ENCODE measurements around the gene FARS2. TPM values are rescaled to one million over a fixed set of nuclear protein-coding genes. Genes with fewer than 3 reads are reported as not detected.

Gene FARS2
- total and polyA plus RNA-seq, 4 experiments from 2014 or later = 15.6 to 48.4 (median 24.3) TPM

DNA sequence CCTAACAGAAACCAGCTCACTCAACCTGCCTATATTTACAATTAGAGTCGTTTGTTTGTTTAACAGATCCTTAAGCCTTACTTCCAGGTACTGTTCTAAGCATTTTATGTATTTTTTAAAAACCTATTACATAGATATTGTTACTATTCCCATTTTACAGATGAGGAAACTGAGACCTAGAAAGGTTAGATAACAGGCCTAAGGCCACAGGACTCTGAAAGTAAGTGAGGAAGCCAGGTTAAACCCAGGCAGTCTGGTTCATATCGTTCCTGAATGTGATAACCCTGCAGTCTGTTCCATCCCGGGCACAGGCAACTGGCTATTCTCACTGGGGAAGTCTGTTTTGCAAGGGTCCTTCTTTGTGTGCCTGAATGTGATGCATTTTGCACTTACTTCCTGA lies 322.2 kb downstream of the FARS2 start:
- no peak for DNase-seq
- H3K27ac ChIP-seq (ENCODE audit: low read depth, low read length) = no peak overlapping the region
- Mint-ChIP-seq H3K4me1 (peaks cover 0 to 6% (median 3%) of the 10 kb centered on the region in 4 donors), H3K27me3 (no peaks in the 10 kb centered on the region), H3K4me3 (no peak overlapping the region), H3K27ac (no peak overlapping the region), H3K36me3 (peaks cover 6 to 42% of the 10 kb centered on the region in 2 donors), H3K9me3 (peaks cover 0 to 24% (median 8%) of the 10 kb centered on the region in 8 donors)
- ChIA-PET POLR2A (ENCODE audit: partially characterized antibody) (no interaction called here), CTCF (ENCODE audit: partially characterized antibody) (no interaction called here)
- no peak overlapping the region for H3K4me3 ChIP-seq (ENCODE audit: low read length in 2 of 2)
- H3K4me1 ChIP-seq (ENCODE audit: insufficient read depth, low read length) = no peaks in the 10 kb centered on the region
- H3K9me3 ChIP-seq (ENCODE audit: control insufficient read depth in 1 of 2, low read length in 2 of 2) = no peaks in the 10 kb centered on the region
- intact Hi-C loops (cut with micrococcal nuclease) = no loop called here
- H3K27me3 ChIP-seq (ENCODE audit: insufficient read depth, low read length) = no peaks in the 10 kb centered on the region
- H3K36me3 ChIP-seq (ENCODE audit: insufficient read depth, low read length) = no peaks in the 10 kb centered on the region

GRCh38 chr6:5584078-5584482 lies 322.8 kb downstream of the FARS2 start:
- Mint-ChIP-seq H3K4me1 (peaks cover 0 to 7% (median 3%) of the 10 kb centered on the region in 4 donors), H3K4me3 (no peak overlapping the region), H3K27ac (peak overlapping the region in 1 of 7 donors; percentile 23), H3K27me3 (no peaks in the 10 kb centered on the region), H3K9me3 (peaks cover 0 to 24% (median 8%) of the 10 kb centered on the region in 8 donors), H3K36me3 (peaks cover 6 to 42% of the 10 kb centered on the region in 2 donors)
- Histone ChIP-seq H3K9me3 (ENCODE audit: control insufficient read depth in 1 of 2, low read length in 2 of 2) (no peaks in the 10 kb centered on the region), H3K4me3 (ENCODE audit: low read length in 2 of 2) (no peak overlapping the region), H3K27ac (ENCODE audit: low read depth, low read length) (no peak overlapping the region), H3K27me3 (ENCODE audit: insufficient read depth, low read length) (no peaks in the 10 kb centered on the region), H3K4me1 (ENCODE audit: insufficient read depth, low read length) (no peaks in the 10 kb centered on the region), H3K36me3 (ENCODE audit: insufficient read depth, low read length) (no peaks in the 10 kb centered on the region)
- intact Hi-C loops (cut with micrococcal nuclease) = no loop called here
- CTCF ChIA-PET (ENCODE audit: partially characterized antibody) = no interaction called here
- DNase-seq = no peak
- POLR2A ChIA-PET (ENCODE audit: partially characterized antibody) = no interaction called here

DNA sequence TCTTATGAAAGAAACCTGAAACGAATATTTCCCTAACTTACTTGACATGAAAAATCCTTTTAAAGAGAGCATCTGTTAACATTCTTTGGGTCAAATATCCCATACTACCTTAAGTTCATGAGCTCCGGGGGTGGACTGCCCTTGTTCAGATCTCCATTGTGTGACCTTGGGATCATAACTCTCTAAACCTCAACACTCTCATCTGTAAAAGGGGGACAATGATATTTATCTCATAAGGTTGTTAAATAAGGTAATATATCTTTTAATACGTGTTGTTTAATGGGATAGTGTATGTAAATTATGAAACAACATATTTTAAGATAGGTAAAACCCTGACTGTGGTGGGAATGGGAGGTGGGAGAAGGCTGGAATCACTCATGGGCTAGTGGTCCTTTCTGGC lies 326.3 kb downstream of the FARS2 start:
- no peak overlapping the region for H3K27ac Mint-ChIP-seq
- H3K4me1 ChIP-seq (ENCODE audit: insufficient read depth, low read length) = no peaks in the 10 kb centered on the region
- no peak overlapping the region for H3K27ac ChIP-seq (ENCODE audit: low read depth, low read length)
- no peaks in the 10 kb centered on the region for H3K9me3 ChIP-seq (ENCODE audit: control insufficient read depth in 1 of 2, low read length in 2 of 2)
- intact Hi-C loops (cut with micrococcal nuclease) = no loop called here
- H3K9me3 Mint-ChIP-seq = peaks cover 0 to 24% (median 8%) of the 10 kb centered on the region in 8 donors
- no peak for DNase-seq
- no peak overlapping the region for H3K4me3 Mint-ChIP-seq
- peaks cover 0 to 2% (median under 1%) of the 10 kb centered on the region in 4 donors for H3K4me1 Mint-ChIP-seq
- H3K27me3 Mint-ChIP-seq = no peaks in the 10 kb centered on the region
- no peaks in the 10 kb centered on the region for H3K36me3 ChIP-seq (ENCODE audit: insufficient read depth, low read length)
- CTCF ChIA-PET (ENCODE audit: partially characterized antibody) = no interaction called here
- peaks cover 3 to 28% of the 10 kb centered on the region in 2 donors for H3K36me3 Mint-ChIP-seq
- H3K4me3 ChIP-seq (ENCODE audit: low read length in 2 of 2) = no peak overlapping the region
- POLR2A ChIA-PET (ENCODE audit: partially characterized antibody) = no interaction called here
- H3K27me3 ChIP-seq (ENCODE audit: insufficient read depth, low read length) = no peaks in the 10 kb centered on the region

DNA sequence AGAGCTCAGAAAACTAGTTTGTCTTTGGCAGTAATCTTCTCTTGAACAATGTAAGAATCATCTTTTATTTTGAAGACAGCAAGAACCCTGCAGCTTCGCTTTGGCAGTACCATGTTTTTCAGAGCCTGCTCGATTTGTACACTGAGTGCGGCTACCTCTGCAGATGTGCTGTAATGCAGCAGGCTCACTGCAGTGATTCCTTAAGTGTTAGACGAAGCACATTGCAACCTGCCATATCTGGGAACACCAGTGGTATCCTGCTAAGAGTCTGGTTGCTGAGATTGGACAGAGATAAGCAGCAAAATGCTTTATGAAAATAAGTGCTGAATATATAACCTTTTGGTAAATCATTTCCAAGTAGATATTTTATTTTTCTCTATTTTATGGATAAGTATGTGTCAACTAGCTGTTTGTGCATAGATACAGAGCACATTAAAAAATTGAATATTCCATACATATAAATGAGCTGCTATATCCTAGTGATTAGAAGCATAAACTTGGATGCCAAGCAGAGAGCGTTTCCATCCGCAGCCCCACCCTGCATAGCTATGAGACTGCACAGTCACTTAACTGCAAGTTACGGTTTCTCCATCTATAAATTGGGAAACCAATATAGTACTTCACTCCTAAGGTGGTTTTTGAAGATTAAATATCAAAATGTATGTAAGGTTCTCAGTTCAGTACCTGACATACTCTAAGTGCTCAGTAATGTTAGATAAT lies 328.3 kb downstream of the FARS2 start:
- Mint-ChIP-seq H3K9me3 (peaks cover 0 to 18% (median 8%) of the 10 kb centered on the region in 8 donors), H3K27ac (no peak overlapping the region), H3K4me3 (no peak overlapping the region), H3K27me3 (no peaks in the 10 kb centered on the region), H3K36me3 (peaks cover 2 to 26% of the 10 kb centered on the region in 2 donors), H3K4me1 (peaks cover 0 to 4% (median under 1%) of the 10 kb centered on the region in 4 donors)
- Histone ChIP-seq H3K27me3 (ENCODE audit: insufficient read depth, low read length) (no peaks in the 10 kb centered on the region), H3K4me3 (ENCODE audit: low read length in 2 of 2) (no peak overlapping the region), H3K4me1 (ENCODE audit: insufficient read depth, low read length) (no peaks in the 10 kb centered on the region), H3K27ac (ENCODE audit: low read depth, low read length) (no peak overlapping the region), H3K9me3 (ENCODE audit: control insufficient read depth in 1 of 2, low read length in 2 of 2) (no peaks in the 10 kb centered on the region), H3K36me3 (ENCODE audit: insufficient read depth, low read length) (no peaks in the 10 kb centered on the region)
- no peak for DNase-seq
- intact Hi-C loops (cut with micrococcal nuclease) = no loop called here
- ChIA-PET CTCF (ENCODE audit: partially characterized antibody) (no interaction called here), POLR2A (ENCODE audit: partially characterized antibody) (no interaction called here)

- Histone ChIP-seq H3K9me3 (ENCODE audit: control insufficient read depth in 1 of 2, low read length in 2 of 2) (no peaks in the 10 kb centered on the region), H3K27ac (ENCODE audit: low read depth, low read length) (no peak overlapping the region), H3K4me1 (ENCODE audit: insufficient read depth, low read length) (no peaks in the 10 kb centered on the region), H3K36me3 (ENCODE audit: insufficient read depth, low read length) (no peaks in the 10 kb centered on the region), H3K27me3 (ENCODE audit: insufficient read depth, low read length) (no peaks in the 10 kb centered on the region), H3K4me3 (ENCODE audit: low read length in 2 of 2) (no peak overlapping the region)
- peaks cover 0 to 15% (median 8%) of the 10 kb centered on the region in 8 donors for H3K9me3 Mint-ChIP-seq
- DNase-seq = no peak
- H3K36me3 Mint-ChIP-seq = peaks cover 2 to 24% of the 10 kb centered on the region in 2 donors
- CTCF ChIA-PET (ENCODE audit: partially characterized antibody) = no interaction called here
- H3K27ac Mint-ChIP-seq = no peak overlapping the region
- peaks cover 0 to 4% (median under 1%) of the 10 kb centered on the region in 4 donors for H3K4me1 Mint-ChIP-seq
- POLR2A ChIA-PET (ENCODE audit: partially characterized antibody) = no interaction called here
- no peaks in the 10 kb centered on the region for H3K27me3 Mint-ChIP-seq
- no peak overlapping the region for H3K4me3 Mint-ChIP-seq
- intact Hi-C loops (cut with micrococcal nuclease) = no loop called here
These were observed 328.9 kb downstream of the FARS2 start for GRCh38 chr6:5590187-5590586.

- ChIA-PET POLR2A (ENCODE audit: partially characterized antibody) (no interaction called here), CTCF (ENCODE audit: partially characterized antibody) (no interaction called here)
- Histone ChIP-seq H3K4me3 (ENCODE audit: low read length in 2 of 2) (no peak overlapping the region), H3K36me3 (ENCODE audit: insufficient read depth, low read length) (no peaks in the 10 kb centered on the region), H3K4me1 (ENCODE audit: insufficient read depth, low read length) (no peaks in the 10 kb centered on the region), H3K27me3 (ENCODE audit: insufficient read depth, low read length) (no peaks in the 10 kb centered on the region), H3K9me3 (ENCODE audit: control insufficient read depth in 1 of 2, low read length in 2 of 2) (no peaks in the 10 kb centered on the region), H3K27ac (ENCODE audit: low read depth, low read length) (no peak overlapping the region)
- Mint-ChIP-seq H3K27ac (peak overlapping the region in 2 of 7 donors; percentile 22 to 68), H3K9me3 (no peaks in the 10 kb centered on the region), H3K4me3 (no peak overlapping the region), H3K36me3 (peaks cover 2 to 9% of the 10 kb centered on the region in 2 donors), H3K4me1 (peaks cover 0 to 2% (median under 1%) of the 10 kb centered on the region in 4 donors), H3K27me3 (no peaks in the 10 kb centered on the region)
- intact Hi-C loops (cut with micrococcal nuclease) = no loop called here
- DNase-seq = no peak
These were observed 331.7 kb downstream of the FARS2 start for GRCh38 chr6:5592886-5593519.

GRCh38 chr6:5595184-5595583 lies 333.9 kb downstream of the FARS2 start:
- CTCF ChIA-PET (ENCODE audit: partially characterized antibody) = no interaction called here
- POLR2A ChIA-PET (ENCODE audit: partially characterized antibody) = no interaction called here
- intact Hi-C loops (cut with micrococcal nuclease) = no loop called here
- Mint-ChIP-seq H3K9me3 (no peaks in the 10 kb centered on the region), H3K36me3 (peaks cover 6 to 13% of the 10 kb centered on the region in 2 donors), H3K4me3 (no peak overlapping the region), H3K4me1 (peaks cover 0 to 2% (median 0%) of the 10 kb centered on the region in 4 donors), H3K27ac (no peak overlapping the region), H3K27me3 (no peaks in the 10 kb centered on the region)
- Histone ChIP-seq H3K27me3 (ENCODE audit: insufficient read depth, low read length) (no peaks in the 10 kb centered on the region), H3K36me3 (ENCODE audit: insufficient read depth, low read length) (no peaks in the 10 kb centered on the region), H3K4me1 (ENCODE audit: insufficient read depth, low read length) (no peaks in the 10 kb centered on the region), H3K4me3 (ENCODE audit: low read length in 2 of 2) (no peak overlapping the region), H3K27ac (ENCODE audit: low read depth, low read length) (no peak overlapping the region), H3K9me3 (ENCODE audit: control insufficient read depth in 1 of 2, low read length in 2 of 2) (no peaks in the 10 kb centered on the region)
- no peak for DNase-seq
